HG03378 (cell line): ENCODE measurements around the gene RSRC2.

Experiments
- ATAC-seq: cut with Tn5 transposase; IDR thresholded peaks from one replicate; pipeline ENCODE4 v1.9.1; 2021; ENCODE audit warnings: mild to moderate bottlenecking, moderate library complexity; ENCODE audit not compliant: unreplicated experiment

The RSRC2 gene

DNA sequence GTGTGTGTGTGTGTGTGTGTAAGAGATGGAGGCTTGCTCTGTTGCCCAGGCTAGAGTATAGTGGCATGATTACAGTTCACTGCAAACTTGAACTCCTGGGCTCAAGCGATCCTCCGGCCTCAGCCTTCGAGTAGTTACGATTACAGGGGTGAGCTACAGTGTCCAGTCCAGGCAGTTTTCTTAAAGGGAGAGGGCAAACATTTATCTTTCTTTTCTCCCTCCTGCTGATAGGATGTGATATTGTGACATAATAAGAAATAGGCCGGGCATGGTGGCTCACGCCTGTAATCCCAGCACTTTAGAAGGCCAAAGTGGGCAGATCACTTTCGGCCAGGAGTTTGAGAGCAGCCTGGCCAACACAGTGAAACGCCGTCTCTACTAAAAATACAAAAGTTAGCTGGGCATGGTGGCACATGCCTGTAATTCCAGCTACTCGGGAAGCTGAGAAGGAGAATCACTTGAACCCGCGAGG, 72.5 kb downstream of the RSRC2 start:
- ATAC-seq: no peak
